Epithelial cell of esophagus (primary cell): Measurements from ENCODE around the gene SLC22A23.

ENCODE experiments used
- DNase-seq: peaks from one replicate; pipeline ENCODE4 v3.0.0; 2010; ENCODE audit warnings: low read depth
- H3K4me3 ChIP-seq: 2 replicates; pipeline ENCODE4 v1.5.1; 2011; ENCODE audit warnings: mild to moderate bottlenecking, low read length, control low read depth
- TF ChIP-seq, protein P1 (sequence below): IDR thresholded peaks from 2 replicates; pipeline ENCODE4 v1.5.1; 2011; ENCODE audit warnings: low read depth, mild to moderate bottlenecking, low read length, control low read depth, inconsistent platforms; ENCODE audit not compliant: insufficient read depth; ENCODE audit errors: missing control alignments

The SLC22A23 gene

DNA sequence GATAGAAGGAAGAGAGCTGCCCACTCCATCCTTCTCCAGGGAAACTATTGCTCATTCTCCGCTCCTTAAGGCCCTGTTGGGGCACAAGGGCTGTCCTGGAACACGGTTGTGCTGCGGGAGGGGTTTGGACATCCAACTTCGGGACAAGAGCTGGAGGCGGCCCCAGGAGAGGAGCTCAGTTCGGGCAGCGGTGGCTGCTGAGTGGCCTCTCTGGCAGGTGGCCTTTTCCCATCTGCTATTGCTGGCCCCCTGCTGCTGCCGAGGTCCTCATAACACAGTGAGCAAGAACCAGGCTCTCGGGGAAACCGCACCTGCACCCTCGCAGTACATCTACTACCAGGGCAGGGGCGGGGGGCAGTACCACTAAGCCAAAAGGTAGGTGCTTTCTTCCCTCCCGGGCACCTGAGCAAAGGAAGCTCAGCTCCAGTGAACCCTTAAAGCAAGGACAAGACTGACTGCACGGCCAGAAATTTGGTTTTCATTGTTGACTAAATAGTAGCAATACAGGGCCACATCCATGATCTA, 134.4 kb downstream of the SLC22A23 start:
- no peak for DNase-seq
- TF ChIP-seq, protein P1, sequence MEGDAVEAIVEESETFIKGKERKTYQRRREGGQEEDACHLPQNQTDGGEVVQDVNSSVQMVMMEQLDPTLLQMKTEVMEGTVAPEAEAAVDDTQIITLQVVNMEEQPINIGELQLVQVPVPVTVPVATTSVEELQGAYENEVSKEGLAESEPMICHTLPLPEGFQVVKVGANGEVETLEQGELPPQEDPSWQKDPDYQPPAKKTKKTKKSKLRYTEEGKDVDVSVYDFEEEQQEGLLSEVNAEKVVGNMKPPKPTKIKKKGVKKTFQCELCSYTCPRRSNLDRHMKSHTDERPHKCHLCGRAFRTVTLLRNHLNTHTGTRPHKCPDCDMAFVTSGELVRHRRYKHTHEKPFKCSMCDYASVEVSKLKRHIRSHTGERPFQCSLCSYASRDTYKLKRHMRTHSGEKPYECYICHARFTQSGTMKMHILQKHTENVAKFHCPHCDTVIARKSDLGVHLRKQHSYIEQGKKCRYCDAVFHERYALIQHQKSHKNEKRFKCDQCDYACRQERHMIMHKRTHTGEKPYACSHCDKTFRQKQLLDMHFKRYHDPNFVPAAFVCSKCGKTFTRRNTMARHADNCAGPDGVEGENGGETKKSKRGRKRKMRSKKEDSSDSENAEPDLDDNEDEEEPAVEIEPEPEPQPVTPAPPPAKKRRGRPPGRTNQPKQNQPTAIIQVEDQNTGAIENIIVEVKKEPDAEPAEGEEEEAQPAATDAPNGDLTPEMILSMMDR: no peak
- no peak overlapping the region for H3K4me3 ChIP-seq

DNA sequence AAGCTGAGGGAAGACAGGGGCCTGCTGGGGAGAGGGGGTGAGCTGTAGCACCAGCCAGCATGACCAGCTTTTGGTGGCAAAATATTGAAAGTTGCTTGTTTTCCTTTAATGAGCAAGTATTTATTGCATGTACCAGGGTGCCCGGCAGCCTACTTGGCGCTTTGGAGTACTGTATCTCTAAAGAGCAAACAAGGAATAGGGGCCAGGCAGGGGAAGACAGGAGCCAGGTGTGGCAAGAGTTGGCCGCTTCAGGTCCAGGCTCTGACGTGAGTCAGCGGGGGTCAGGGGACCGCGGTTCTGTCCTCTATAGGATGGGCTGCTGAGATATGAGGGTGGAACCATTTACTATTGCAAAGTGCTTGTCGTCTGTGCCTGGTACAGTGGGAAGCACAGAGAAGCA, 135.0 kb downstream of the SLC22A23 start:
- TF ChIP-seq, protein P1: no peak
- no peak for DNase-seq
- no peak overlapping the region for H3K4me3 ChIP-seq

DNA sequence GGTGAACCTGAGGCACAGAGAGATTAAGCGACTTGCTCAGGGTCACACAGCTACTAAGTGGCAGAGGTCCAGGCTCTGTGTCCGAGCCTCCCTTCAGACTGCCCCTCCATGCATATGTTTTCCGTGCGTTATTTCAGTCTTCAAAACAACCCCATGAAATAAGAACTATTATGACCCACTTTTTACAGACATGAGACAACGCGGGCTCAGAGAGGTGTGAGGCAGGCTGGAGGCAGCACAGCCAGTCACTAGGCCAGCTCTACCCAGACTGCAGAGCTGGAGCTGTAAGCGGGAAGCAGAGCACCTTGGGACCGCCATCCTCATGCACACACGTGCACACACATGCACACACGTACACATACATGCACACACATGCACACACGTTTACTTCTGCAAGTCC, 135.8 kb downstream of the SLC22A23 start:
- no peak overlapping the region for H3K4me3 ChIP-seq
- TF ChIP-seq, protein P1: no peak
- DNase-seq: no peak

DNA sequence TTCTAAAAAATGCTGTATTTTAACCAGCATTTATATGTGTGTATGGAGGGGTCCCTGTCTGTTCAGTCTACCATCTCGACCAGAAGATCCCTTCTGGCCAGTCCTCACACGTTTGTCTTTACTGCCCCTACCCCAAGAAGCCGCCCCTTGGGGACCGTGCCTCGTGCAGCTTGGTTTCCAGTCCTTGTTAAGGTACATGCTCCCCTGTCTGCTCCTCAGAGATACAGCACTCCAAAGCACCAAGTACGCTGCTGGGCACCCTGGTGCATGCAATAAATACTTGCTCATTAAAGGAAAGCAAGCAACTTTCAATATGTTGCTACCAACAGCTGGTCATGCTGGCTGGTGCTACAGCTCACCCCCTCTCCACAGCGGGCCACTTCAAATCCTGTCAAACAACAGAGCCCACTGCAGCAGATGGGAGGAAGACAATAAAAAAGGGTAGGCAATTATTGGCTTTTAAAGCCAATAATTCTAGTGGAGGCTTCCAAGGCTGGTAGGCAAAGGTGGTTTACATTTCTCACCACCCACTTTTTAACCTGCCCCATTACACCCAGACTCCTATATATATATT, 136.5 kb downstream of the SLC22A23 start:
- no peak for DNase-seq
- TF ChIP-seq, protein P1: no peak

DNA sequence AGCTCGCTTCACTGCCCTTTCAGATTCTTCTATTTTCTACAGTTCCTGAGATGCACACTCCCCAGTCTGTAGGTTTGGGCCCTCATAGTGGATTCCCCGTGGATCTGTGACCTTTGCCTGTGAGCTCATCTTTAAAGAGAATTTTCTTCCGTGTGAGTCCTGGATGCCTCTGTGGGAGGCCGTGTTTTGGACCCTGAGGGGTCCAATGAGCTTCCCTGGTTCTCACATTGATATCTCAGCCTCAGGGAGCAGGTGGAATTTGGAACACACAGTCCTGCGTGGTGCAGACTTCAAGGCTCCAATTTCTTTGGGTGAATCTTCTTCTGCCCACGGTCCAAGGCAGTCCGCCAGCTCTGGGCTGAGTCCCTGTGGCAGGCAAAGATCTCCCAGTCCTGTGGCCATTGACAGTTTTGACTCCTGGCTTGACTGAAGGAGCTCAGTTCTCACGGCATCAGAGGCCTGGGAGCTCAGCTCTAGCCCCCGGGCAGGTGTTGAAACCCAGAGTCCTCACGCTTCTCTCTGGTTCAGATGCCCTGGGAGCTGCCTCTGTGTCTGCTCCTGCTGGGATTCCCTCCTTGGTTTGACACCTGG, 137.1 kb downstream of the SLC22A23 start:
- no peak for DNase-seq
- TF ChIP-seq, protein P1: no peak
- no peak overlapping the region for H3K4me3 ChIP-seq

More for the DNA sequence above, 136.5 kb downstream of the SLC22A23 start:
- no peak overlapping the region for H3K4me3 ChIP-seq

DNA sequence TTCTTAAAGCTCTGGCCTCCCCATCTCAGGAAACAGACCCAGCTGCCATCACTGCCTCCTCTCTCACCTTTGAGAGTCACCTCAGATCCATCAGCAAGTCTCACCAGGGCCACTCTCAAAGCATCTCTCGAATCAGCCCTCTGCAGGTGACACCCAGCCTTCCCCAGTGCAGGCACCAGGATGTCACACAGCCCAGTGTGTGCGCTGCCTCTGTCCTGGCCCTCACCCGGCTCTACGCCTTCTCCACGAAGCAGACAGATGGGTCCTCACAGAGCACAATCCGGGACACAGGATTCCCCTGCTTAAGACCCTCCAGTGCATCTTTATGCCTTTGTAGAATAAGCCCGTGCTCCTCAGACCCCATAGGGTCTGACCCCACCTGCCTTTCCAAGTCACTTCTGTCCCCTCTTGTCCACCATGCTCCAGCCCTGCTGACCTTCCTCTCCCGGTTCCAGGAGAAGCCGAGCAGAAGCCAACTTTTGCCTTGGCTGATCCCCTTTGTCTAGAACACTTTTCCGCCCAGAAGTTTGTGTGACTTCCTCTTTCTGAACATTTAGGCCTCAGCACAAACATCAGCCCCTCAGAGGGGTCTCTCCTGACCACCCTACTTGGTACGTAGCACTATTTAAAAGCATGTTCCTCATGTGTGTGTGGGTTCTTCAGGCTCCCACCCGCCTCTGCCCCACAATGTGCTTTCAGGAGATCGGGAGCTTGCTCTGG, 137.9 kb downstream of the SLC22A23 start:
- TF ChIP-seq, protein P1: no peak
- no peak overlapping the region for H3K4me3 ChIP-seq
- no peak for DNase-seq
